Measurements from ENCODE around the gene MSH2. TPM values are rescaled to one million over a fixed set of nuclear protein-coding genes. Genes with fewer than 3 reads are reported as not detected.

MSH2 gene
- total RNA-seq, 1 donor, result 14.5 TPM

- Histone ChIP-seq H3K4me3 (ENCODE audit: insufficient read depth, low read length) (no peak overlapping the region), H3K4me1 (ENCODE audit: insufficient read depth, low read length) (no peaks in the 10 kb centered on the region), H3K27me3 (ENCODE audit: insufficient read depth, low read length) (no peaks in the 10 kb centered on the region), H3K9me3 (ENCODE audit: low read depth, low read length) (no peaks in the 10 kb centered on the region), H3K36me3 (ENCODE audit: insufficient read depth, low read length) (peaks cover 4% of the 10 kb centered on the region), H4K20me1 (ENCODE audit: insufficient read depth, low read length) (no peaks in the 10 kb centered on the region), H2AFZ (ENCODE audit: low read length) (no peak overlapping the region), H3K4me2 (ENCODE audit: insufficient read depth, low read length) (no peak overlapping the region), H3K27ac (ENCODE audit: low read depth, low read length) (no peak overlapping the region), H3K79me2 (ENCODE audit: insufficient read depth, low read length) (no peaks in the 10 kb centered on the region)
- no peak for TF ChIP-seq CTCF (IDR thresholded peaks at IDR 0.05; ENCODE audit: extremely low read depth, low read depth, low read length)
- no peak for DNase-seq (ENCODE audit: insufficient read length, low spot score, missing footprints)
Observed at GRCh38 chr2:47479863-47480262, 76.9 kb downstream of the MSH2 start.

GRCh38 chr2:47483191-47483590, 80.2 kb downstream of the MSH2 start:
- no peak for DNase-seq (ENCODE audit: insufficient read length, low spot score, missing footprints)
- no peak overlapping the region for H2AFZ ChIP-seq (ENCODE audit: low read length)
- H3K4me2 ChIP-seq (ENCODE audit: insufficient read depth, low read length), result no peak overlapping the region
- H3K9me3 ChIP-seq (ENCODE audit: low read depth, low read length), result no peaks in the 10 kb centered on the region
- peaks cover 4% of the 10 kb centered on the region for H3K36me3 ChIP-seq (ENCODE audit: insufficient read depth, low read length)
- TF ChIP-seq CTCF (IDR thresholded peaks at IDR 0.05; ENCODE audit: extremely low read depth, low read depth, low read length), result no peak
- H4K20me1 ChIP-seq (ENCODE audit: insufficient read depth, low read length), result no peaks in the 10 kb centered on the region
- H3K79me2 ChIP-seq (ENCODE audit: insufficient read depth, low read length), result no peaks in the 10 kb centered on the region
- no peak overlapping the region for H3K27ac ChIP-seq (ENCODE audit: low read depth, low read length)
- H3K4me1 ChIP-seq (ENCODE audit: insufficient read depth, low read length), result peaks cover 9% of the 10 kb centered on the region
- H3K27me3 ChIP-seq (ENCODE audit: insufficient read depth, low read length), result no peaks in the 10 kb centered on the region
- no peak overlapping the region for H3K4me3 ChIP-seq (ENCODE audit: insufficient read depth, low read length)

GRCh38 chr2:47484396-47484795, 81.4 kb downstream of the MSH2 start:
- H4K20me1 ChIP-seq (ENCODE audit: insufficient read depth, low read length), result no peaks in the 10 kb centered on the region
- DNase-seq (ENCODE audit: insufficient read length, low spot score, missing footprints), result no peak
- no peaks in the 10 kb centered on the region for H3K79me2 ChIP-seq (ENCODE audit: insufficient read depth, low read length)
- H3K9me3 ChIP-seq (ENCODE audit: low read depth, low read length), result no peaks in the 10 kb centered on the region
- no peak overlapping the region for H3K4me3 ChIP-seq (ENCODE audit: insufficient read depth, low read length)
- no peak overlapping the region for H3K27ac ChIP-seq (ENCODE audit: low read depth, low read length)
- no peaks in the 10 kb centered on the region for H3K27me3 ChIP-seq (ENCODE audit: insufficient read depth, low read length)
- no peak overlapping the region for H3K4me2 ChIP-seq (ENCODE audit: insufficient read depth, low read length)
- no peak overlapping the region for H2AFZ ChIP-seq (ENCODE audit: low read length)
- peaks cover 16% of the 10 kb centered on the region for H3K4me1 ChIP-seq (ENCODE audit: insufficient read depth, low read length)
- no peaks in the 10 kb centered on the region for H3K36me3 ChIP-seq (ENCODE audit: insufficient read depth, low read length)
- no peak for TF ChIP-seq CTCF (IDR thresholded peaks at IDR 0.05; ENCODE audit: extremely low read depth, low read depth, low read length)

GRCh38 chr2:47485177-47485576, 82.2 kb downstream of the MSH2 start:
- H3K4me2 ChIP-seq (ENCODE audit: insufficient read depth, low read length), result no peak overlapping the region
- no peak for TF ChIP-seq CTCF (IDR thresholded peaks at IDR 0.05; ENCODE audit: extremely low read depth, low read depth, low read length)
- no peaks in the 10 kb centered on the region for H3K9me3 ChIP-seq (ENCODE audit: low read depth, low read length)
- H3K79me2 ChIP-seq (ENCODE audit: insufficient read depth, low read length), result no peaks in the 10 kb centered on the region
- H2AFZ ChIP-seq (ENCODE audit: low read length), result no peak overlapping the region
- H3K4me1 ChIP-seq (ENCODE audit: insufficient read depth, low read length), result peaks cover 16% of the 10 kb centered on the region
- peak overlapping the region; percentile 42 for H3K27ac ChIP-seq (ENCODE audit: low read depth, low read length)
- H4K20me1 ChIP-seq (ENCODE audit: insufficient read depth, low read length), result no peaks in the 10 kb centered on the region
- no peaks in the 10 kb centered on the region for H3K27me3 ChIP-seq (ENCODE audit: insufficient read depth, low read length)
- H3K36me3 ChIP-seq (ENCODE audit: insufficient read depth, low read length), result no peaks in the 10 kb centered on the region
- no peak for DNase-seq (ENCODE audit: insufficient read length, low spot score, missing footprints)
- no peak overlapping the region for H3K4me3 ChIP-seq (ENCODE audit: insufficient read depth, low read length)

Data from osteoblast (primary cell).